GM21576 (cell line): ENCODE results near the gene LRRC7.
"Not testable (repeated sequence)": the region's sequence is repeated elsewhere in the genome, so short reads cannot be mapped to it uniquely, and the experiment has no call there.

Experiments used
- ATAC-seq: cut with Tn5 transposase; IDR thresholded peaks from one replicate; pipeline ENCODE4 v1.9.1; 2021; ENCODE audit warnings: mild to moderate bottlenecking, moderate library complexity; ENCODE audit not compliant: unreplicated experiment

LRRC7 gene

GRCh38 chr1:69940816-69941215 lies 373.1 kb downstream of the LRRC7 start:
- no peak for ATAC-seq

GRCh38 chr1:69943030-69943429 lies 375.3 kb downstream of the LRRC7 start:
- ATAC-seq = no peak

GRCh38 chr1:69946935-69947334 lies 379.2 kb downstream of the LRRC7 start:
- ATAC-seq = no peak

GRCh38 chr1:69947837-69948236 lies 380.1 kb downstream of the LRRC7 start:
- no peak for ATAC-seq

- ATAC-seq = no peak
These were observed 385.0 kb downstream of the LRRC7 start for GRCh38 chr1:69952676-69953075.

GRCh38 chr1:69962452-69962851 lies 394.7 kb downstream of the LRRC7 start:
- not testable (repeated sequence) for ATAC-seq

GRCh38 chr1:69967245-69967766 lies 399.6 kb downstream of the LRRC7 start:
- ATAC-seq = no peak

- no peak for ATAC-seq
These were observed 409.2 kb downstream of the LRRC7 start for GRCh38 chr1:69976896-69977295.

- no peak for ATAC-seq
These were observed 415.3 kb downstream of the LRRC7 start for GRCh38 chr1:69982992-69983391.

- ATAC-seq = no peak
These were observed 417.7 kb downstream of the LRRC7 start for GRCh38 chr1:69985376-69985775.

- no peak for ATAC-seq
These were observed 418.2 kb downstream of the LRRC7 start for GRCh38 chr1:69985901-69986439.

GRCh38 chr1:69987881-69988280 lies 420.2 kb downstream of the LRRC7 start:
- no peak for ATAC-seq

GRCh38 chr1:69991644-69992043 lies 423.9 kb downstream of the LRRC7 start:
- ATAC-seq = no peak

GRCh38 chr1:69992594-69992993 lies 424.9 kb downstream of the LRRC7 start:
- ATAC-seq = no peak

- no peak for ATAC-seq
These were observed 426.1 kb downstream of the LRRC7 start for GRCh38 chr1:69993810-69994209.

GRCh38 chr1:69994241-69994640 lies 426.5 kb downstream of the LRRC7 start:
- no peak for ATAC-seq

GRCh38 chr1:69998847-69999246 lies 431.1 kb downstream of the LRRC7 start:
- no peak for ATAC-seq

- no peak for ATAC-seq
These were observed 435.6 kb downstream of the LRRC7 start for GRCh38 chr1:70003211-70003908.

GRCh38 chr1:70005386-70006034 lies 437.8 kb downstream of the LRRC7 start:
- no peak for ATAC-seq

- ATAC-seq = no peak
These were observed 440.9 kb downstream of the LRRC7 start for GRCh38 chr1:70008660-70009059.

GRCh38 chr1:70017770-70018169 lies 450.0 kb downstream of the LRRC7 start:
- ATAC-seq = no peak

GRCh38 chr1:70024272-70024671 lies 456.6 kb downstream of the LRRC7 start:
- ATAC-seq = no peak
